ENCODE data around the gene METTL22.

DNA sequence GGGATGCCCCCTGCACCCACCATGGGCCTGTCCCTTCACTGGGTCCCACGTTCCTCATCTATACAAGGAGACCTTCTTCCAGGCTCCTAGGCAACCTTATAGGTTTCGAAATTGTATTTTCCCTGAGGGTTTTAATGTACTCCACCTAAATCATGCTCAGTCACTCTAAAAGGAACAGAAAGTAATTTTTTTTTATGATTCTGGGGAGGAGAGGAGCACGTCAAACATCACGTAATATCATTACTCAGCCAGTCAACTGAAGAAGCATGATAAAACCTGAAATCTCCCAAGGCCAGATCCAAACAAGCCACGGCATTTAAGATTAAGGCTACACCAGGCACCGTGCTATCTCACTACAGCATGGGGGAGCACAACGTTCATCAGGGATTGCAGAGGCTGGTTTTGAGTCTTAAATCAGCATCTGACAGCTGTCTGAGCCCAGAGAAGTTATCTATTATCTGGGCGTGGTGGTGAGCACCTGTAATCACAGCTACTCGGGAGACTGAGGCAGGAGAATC lies 27.3 kb upstream of the METTL22 start:
- no peak for TF ChIP-seq CTCF (IDR thresholded peaks at IDR 0.05)
- TF ChIP-seq POLR2A (IDR thresholded peaks at IDR 0.05), result no peak
- no peak for TF ChIP-seq POLR2AphosphoS5 (IDR thresholded peaks at IDR 0.05)
